Activated CD8-positive, alpha-beta memory T cell treated with anti-CD3 and anti-CD28 coated beads, Interleukin-2, amount 10 ng/mL, durations not matched to agents 7 days and 5 days (primary cell): ENCODE results near the gene POGLUT3. TPM values are rescaled to one million over a fixed set of nuclear protein-coding genes. Genes with fewer than 3 reads are reported as not detected.

Experiments
- total RNA-seq, 2 experiments: library from RNA; stranded (reverse); gene quantifications; one replicate each; pipeline ENCODE4 v1.2.3, GENCODE V29; 2021

The POGLUT3 gene
- total RNA-seq, 2 experiments from 2014 or later, result 27.5 to 32.6 TPM

Other genes starting within 250 kb of the POGLUT3 start
- under 1 TPM in 1 of 2 experiments, not detected in 1; 0.61 TPM for gene C11orf65, start 30.9 kb downstream of the POGLUT3 start, total RNA-seq
- 1 to 10 TPM in 1 of 2 experiments, under 1 TPM in 1; 0.96 to 1.1 TPM for gene EXPH5, start 95.4 kb upstream of the POGLUT3 start, total RNA-seq
- gene DDX10, start 166.7 kb upstream of the POGLUT3 start, total RNA-seq, result 10 to 100 TPM; 32.5 to 42.6 TPM